B cell (primary cell): ENCODE measurements around the gene SLC27A5. TPM values are rescaled to one million over a fixed set of nuclear protein-coding genes. Genes with fewer than 3 reads are reported as not detected.

Experiments
- ATAC-seq: fragments of 200-7000 bp; cut with Tn5 transposase; one replicate; pipeline ENCODE4 v1.10.0; 2021; ENCODE audit warnings: low read depth, mild to moderate bottlenecking, moderate number of reproducible peaks, moderate library complexity
- CTCF ChIA-PET: fragments of 350-600 bp; sonication (Branson Sonifier 250); formaldehyde crosslinking; loops from one replicate; lab custom pipeline; 2021; ENCODE audit warnings: antibody characterized with exemption, inconsistent platforms; lab: Charles Lee
- POLR2A ChIA-PET: fragments of 350-600 bp; sonication (Branson Sonifier 250); formaldehyde crosslinking; loops from one replicate; lab custom pipeline; 2021; ENCODE audit warnings: antibody characterized with exemption; lab: Charles Lee
- DNase-seq: peaks from one replicate; pipeline ENCODE4 v3.0.0; 2013
- H2AFZ ChIP-seq: 2 replicates; pipeline ENCODE4 v1.6.1; 2012; ENCODE audit warnings: mild to moderate bottlenecking, low read depth, low read length; ENCODE audit not compliant: insufficient read depth, poor library complexity, severe bottlenecking
- H3K27ac ChIP-seq, 2 donors: 1 replicate in 1 of 2; 2 replicates in 1 of 2; pipeline ENCODE4 v1.5.1; 2012 to 2013; ENCODE audit warnings: low read length in 2 of 2, mild to moderate bottlenecking in 2 of 2, moderate library complexity in 1 of 2
- H3K27me3 ChIP-seq, 4 experiments: fragments of 200-600 bp in 1 of 4; sonication (generic) in 1 of 4; replicated peaks in 1 of 4; 1 replicate in 2 of 4; 2 replicates in 2 of 4; pipeline versions ENCODE4 v1.6.1 to v1.7.0; 2013 to 2016; ENCODE audit warnings: low read length in 3 of 4, mild to moderate bottlenecking in 2 of 4, mixed read lengths in 1 of 4, moderate library complexity in 1 of 4; ENCODE audit not compliant: insufficient read depth in 4 of 4, control insufficient read depth in 3 of 4; ENCODE audit errors: control extremely low read depth in 1 of 4
- H3K36me3 ChIP-seq, 2 experiments: replicated peaks in 1 of 2; 1 replicate in 1 of 2; 2 replicates in 1 of 2; pipeline versions ENCODE4 v1.6.1 to v1.7.1; 2013; ENCODE audit warnings: low read length in 1 of 2; ENCODE audit not compliant: insufficient read depth in 2 of 2, control insufficient read depth in 1 of 2; ENCODE audit errors: control extremely low read depth in 1 of 2, extremely low read depth in 1 of 2
- H3K4me1 ChIP-seq, 2 donors: fragments of 200-600 bp in 1 of 2; sonication (generic) in 1 of 2; 1 replicate in 1 of 2; 2 replicates in 1 of 2; pipeline versions ENCODE4 v1.5.1 to v1.6.1; 2013 to 2017; ENCODE audit warnings: low read length in 2 of 2; ENCODE audit not compliant: control insufficient read depth in 2 of 2, insufficient read depth in 2 of 2
- H3K4me2 ChIP-seq: replicated peaks from 2 replicates; pipeline ENCODE3; 2012; ENCODE audit warnings: mild to moderate bottlenecking, low read depth, low read length; ENCODE audit not compliant: poor library complexity, severe bottlenecking
- H3K4me3 ChIP-seq, 5 experiments: fragments of 200-600 bp in 1 of 5; sonication (generic) in 1 of 5; 1 replicate in 3 of 5; 2 replicates in 2 of 5; pipeline versions ENCODE4 v1.5.1 to v1.7.0; 2011 to 2016; ENCODE audit warnings: low read length in 4 of 5, mild to moderate bottlenecking in 4 of 5, low read depth in 2 of 5, control low read depth in 1 of 5, moderate library complexity in 1 of 5; ENCODE audit not compliant: insufficient read depth in 1 of 5; ENCODE audit errors: control extremely low read depth in 1 of 5, extremely low read depth in 1 of 5
- H3K79me2 ChIP-seq: fragments of 200-600 bp; sonication (generic); one replicate; pipeline ENCODE4 v1.6.0; 2016; ENCODE audit warnings: low read length; ENCODE audit not compliant: control insufficient read depth, insufficient read depth
- H3K9ac ChIP-seq: fragments of 200-600 bp; sonication (generic); 2 replicates; pipeline ENCODE4 v1.6.1; 2017; ENCODE audit warnings: mild to moderate bottlenecking, low read length, moderate library complexity
- H3K9me3 ChIP-seq, 3 donors: one replicate each; pipeline versions ENCODE4 v1.6.1 to v1.7.1; 2013; ENCODE audit warnings: low read length in 2 of 3; ENCODE audit not compliant: control insufficient read depth in 2 of 3, insufficient read depth in 1 of 3; ENCODE audit errors: control extremely low read depth in 1 of 3
- H4K20me1 ChIP-seq: 2 replicates; pipeline ENCODE4 v1.6.0; 2012; ENCODE audit warnings: mild to moderate bottlenecking, low read length; ENCODE audit not compliant: insufficient read depth, control insufficient read depth, poor library complexity, severe bottlenecking
- H3K27ac Mint-ChIP-seq: one replicate; pipeline ENCODE4 v1.8.0; 2021; ENCODE audit warnings: mixed read lengths
- H3K27me3 Mint-ChIP-seq: one replicate; pipeline ENCODE4 v1.8.0; 2021; ENCODE audit warnings: mixed read lengths
- H3K4me1 Mint-ChIP-seq: one replicate; pipeline ENCODE4 v1.8.0; 2021; ENCODE audit warnings: mixed read lengths
- H3K4me3 Mint-ChIP-seq: one replicate; pipeline ENCODE4 v1.8.0; 2021; ENCODE audit warnings: mixed read lengths
- H3K9me3 Mint-ChIP-seq: one replicate; pipeline ENCODE4 v1.8.0; 2022; ENCODE audit warnings: mixed read lengths; ENCODE audit not compliant: insufficient read depth
- CTCF ChIP-seq: fragments of 200-600 bp; IDR thresholded peaks from one replicate; pipeline ENCODE4 v1.8.0; 2022; ENCODE audit warnings: antibody characterized with exemption, mild to moderate bottlenecking
- EZH2 ChIP-seq: IDR thresholded peaks from 2 replicates; pipeline ENCODE4 v1.6.1; 2012; ENCODE audit warnings: borderline replicate concordance, low read depth, mild to moderate bottlenecking, moderate library complexity, low read length; ENCODE audit not compliant: insufficient read depth, poor library complexity, severe bottlenecking
- WGBS: methylation state at CpG from one replicate; pipeline ENCODE4 v1.1.5; 2013; ENCODE audit warnings: missing lambda C conversion rate; ENCODE audit not compliant: insufficient coverage; 5-methylcytosine and 5-hydroxymethylcytosine counted together
- intact Hi-C: fragments of 100-400 bp; cut with micrococcal nuclease; formaldehyde crosslinking; loops from one replicate; pipeline ENCODE4 v1.10.0; 2022
- polyA plus RNA-seq: library from polyadenylated mRNA; depleted of rRNA; stranded (reverse); fragments of >200 nt; gene quantifications from 2 replicates; pipeline ENCODE4 v1.2.3, GENCODE V29; 2012
- total RNA-seq, 2 donors: library from RNA; stranded (reverse); fragments of 120-200 nt in 1 of 2; gene quantifications; 1 replicate in 1 of 2; 2 replicates in 1 of 2; pipeline versions ENCODE4 v1.2.3 to v1.2.4, GENCODE V29; 2013 to 2022

SLC27A5 gene
- total and polyA plus RNA-seq, 2 donors (not counting 1 experiment from before 2014, with no cell fraction given) = 8.9 to 11.8 TPM

DNA sequence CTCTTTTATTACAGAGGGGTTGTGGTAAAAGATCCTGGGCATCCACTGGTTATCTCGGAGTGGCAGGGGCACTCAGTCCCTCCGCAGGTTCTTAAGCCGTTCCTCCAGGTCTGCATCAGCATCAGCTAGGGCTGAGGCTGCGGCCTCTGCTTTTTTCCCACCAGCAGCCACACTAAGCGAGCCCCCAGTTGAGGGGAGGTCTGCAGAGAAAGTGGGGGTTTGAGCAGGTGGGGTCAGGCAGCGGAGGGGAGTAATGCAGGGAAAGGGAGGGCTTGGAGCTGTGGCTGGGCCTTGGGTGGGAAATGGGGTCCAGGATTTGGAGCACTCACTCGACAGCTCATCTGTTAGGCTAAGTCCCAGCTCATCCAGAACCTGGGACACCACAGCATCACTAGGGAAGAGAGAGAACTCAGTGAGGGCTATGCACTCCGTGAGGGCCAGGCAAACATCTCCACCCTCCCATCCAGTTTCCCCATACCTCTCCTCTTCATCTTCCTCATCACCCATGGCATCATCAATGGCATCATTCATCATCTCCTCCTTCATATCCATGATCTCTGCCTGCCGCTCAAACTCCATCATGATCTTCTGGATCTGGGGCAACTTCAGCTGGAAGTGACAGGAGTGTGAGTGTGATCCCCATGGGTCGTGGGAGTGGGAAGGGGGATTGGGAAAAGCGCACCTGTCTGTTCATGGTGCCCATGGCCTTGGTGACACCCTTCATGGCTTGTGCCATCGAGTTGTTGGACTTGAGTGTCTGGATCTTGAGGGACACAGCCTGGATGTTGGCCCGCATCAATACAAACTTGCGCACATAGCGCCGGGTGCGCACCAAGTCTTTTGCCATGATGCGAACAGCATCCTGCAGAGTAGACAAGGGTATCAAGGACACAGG is 40.0 kb upstream of the SLC27A5 start:
- TF ChIP-seq EZH2 (no peak), CTCF (no peak)
- Mint-ChIP-seq H3K27ac (peak overlapping the region; percentile 47), H3K4me3 (no peak overlapping the region), H3K27me3 (no peaks in the 10 kb centered on the region), H3K9me3 (no peaks in the 10 kb centered on the region), H3K4me1 (peaks cover 39% of the 10 kb centered on the region)
- ATAC-seq (no peak), DNase-seq (peak; percentile 27)
- Histone ChIP-seq H3K36me3 (peaks cover 6 to 70% of the 10 kb centered on the region in 2 experiments), H3K27me3 (no peaks in the 10 kb centered on the region), H3K9me3 (no peaks in the 10 kb centered on the region), H3K27ac (no peak overlapping the region), H3K4me1 (peaks cover 17 to 32% of the 10 kb centered on the region in 2 donors), H2AFZ (no peak overlapping the region), H3K4me2 (no peak overlapping the region), H4K20me1 (peaks cover 48% of the 10 kb centered on the region), H3K4me3 (no peak overlapping the region), H3K79me2 (peaks cover 58% of the 10 kb centered on the region), H3K9ac (no peak overlapping the region)
- WGBS = 96% methylated on average over 16 of the region's 18 CpGs
- intact Hi-C loops = no loop called here
- ChIA-PET CTCF (no interaction called here), POLR2A (no interaction called here)

DNA sequence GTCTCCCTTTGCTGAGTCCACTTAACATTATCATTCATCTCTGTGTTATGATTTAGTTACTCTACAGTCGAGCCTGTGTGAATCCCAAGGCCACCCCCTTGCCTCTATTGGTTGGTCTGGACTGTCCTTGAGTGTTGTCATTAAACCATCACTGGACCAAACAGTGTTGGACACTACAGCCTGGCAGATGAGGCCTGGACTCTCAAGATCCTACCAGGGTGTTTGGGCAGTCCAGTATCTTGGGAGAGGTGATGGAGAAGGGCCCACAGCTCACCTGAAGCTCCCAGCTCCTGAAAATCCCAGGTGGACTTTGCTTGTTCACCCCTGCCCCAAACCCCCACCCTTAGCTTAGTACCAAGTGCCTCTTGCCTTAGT is 39.3 kb upstream of the SLC27A5 start:
- Histone ChIP-seq H3K27me3 (no peaks in the 10 kb centered on the region), H3K9me3 (no peaks in the 10 kb centered on the region), H2AFZ (no peak overlapping the region), H3K4me3 (no peak overlapping the region), H3K4me2 (no peak overlapping the region), H4K20me1 (peaks cover 56% of the 10 kb centered on the region), H3K27ac (no peak overlapping the region), H3K9ac (no peak overlapping the region), H3K4me1 (peaks cover 22 to 33% of the 10 kb centered on the region in 2 donors), H3K36me3 (peaks cover 1 to 69% of the 10 kb centered on the region in 2 experiments), H3K79me2 (peaks cover 58% of the 10 kb centered on the region)
- POLR2A ChIA-PET = no interaction called here
- DNase-seq (peak; percentile 15), ATAC-seq (no peak)
- intact Hi-C loops = no loop called here
- Mint-ChIP-seq H3K27me3 (no peaks in the 10 kb centered on the region), H3K9me3 (no peaks in the 10 kb centered on the region), H3K4me1 (peaks cover 39% of the 10 kb centered on the region), H3K27ac (no peak overlapping the region), H3K4me3 (no peak overlapping the region)
- CTCF ChIA-PET = no interaction called here
- WGBS = no CpG with 5 or more reads among the region's 1 CpG
- TF ChIP-seq EZH2 (no peak), CTCF (no peak)
